COLO668 (cell line): ENCODE data around the gene TIMP3.

ENCODE experiments used
- DNase-seq: peaks from one replicate; lab custom pipeline; 2025; ENCODE audit not compliant: unreplicated experiment; lab: John Stamatoyannopoulos, UW

TIMP3 gene

GRCh38 chr22:32805361-32805881 lies 3.9 kb downstream of the TIMP3 start:
- DNase-seq = no peak

- DNase-seq = no peak
Measured at GRCh38 chr22:32806296-32806695, 4.8 kb downstream of the TIMP3 start.

DNA sequence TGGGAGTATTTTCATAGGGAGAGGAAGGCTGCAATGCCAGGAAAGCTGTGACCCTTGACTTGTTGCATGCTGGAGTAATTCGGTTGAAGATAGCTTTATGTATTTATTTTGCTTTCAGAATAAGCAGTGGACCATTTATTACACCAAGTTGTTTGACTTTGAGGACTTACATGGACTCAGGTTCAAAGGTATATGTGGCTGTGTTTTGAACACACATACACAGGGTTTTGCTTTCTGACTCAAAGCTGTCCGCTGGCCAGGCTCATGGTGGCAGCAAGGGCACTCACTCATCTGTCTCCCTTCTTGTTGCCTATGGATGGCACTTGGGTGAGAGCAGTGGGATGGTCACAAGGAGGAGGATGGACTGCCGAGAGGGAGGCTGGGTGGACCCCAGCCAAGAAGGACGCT lies 6.5 kb downstream of the TIMP3 start:
- no peak for DNase-seq

DNA sequence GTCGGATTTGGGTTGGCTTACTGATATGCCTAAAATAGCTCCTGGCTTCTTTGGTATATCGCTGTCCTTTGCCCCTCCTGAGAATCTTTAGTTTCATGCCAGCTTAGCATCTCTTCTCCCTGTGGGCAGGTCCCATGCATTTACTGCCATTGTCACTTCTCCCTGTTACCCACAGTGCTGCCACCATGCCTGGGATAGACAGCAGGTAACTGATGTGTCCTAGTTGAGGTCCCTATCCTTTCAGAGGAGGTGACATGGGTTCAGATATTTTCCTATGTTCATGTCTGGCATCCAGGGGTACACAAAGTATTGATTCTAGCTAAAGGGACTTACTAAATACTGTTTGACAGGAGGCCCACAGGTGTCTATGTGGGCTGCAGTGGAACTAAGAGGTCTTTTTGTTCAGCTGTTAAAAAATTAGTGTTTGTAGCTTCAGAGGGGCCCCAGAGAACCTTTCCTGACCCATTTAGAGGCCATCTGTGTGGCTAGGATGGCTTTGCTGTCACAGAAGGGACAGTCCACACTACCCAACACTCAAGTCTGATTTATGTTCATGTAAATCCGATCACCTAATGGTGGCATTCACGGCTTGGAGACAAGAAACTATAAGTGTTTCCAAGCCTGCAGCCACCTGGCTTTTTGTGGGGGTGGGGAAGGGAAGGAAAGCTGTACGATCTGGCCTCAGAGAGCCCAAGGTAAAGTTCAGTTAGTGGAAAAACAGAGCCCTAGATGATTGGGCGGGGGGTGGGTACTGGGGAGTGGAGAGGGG lies 8.5 kb downstream of the TIMP3 start:
- no peak for DNase-seq

- DNase-seq = no peak
Measured at GRCh38 chr22:32810555-32811133, 9.1 kb downstream of the TIMP3 start.

GRCh38 chr22:32811788-32812545 lies 10.5 kb downstream of the TIMP3 start:
- DNase-seq = no peak

- no peak for DNase-seq
Measured at GRCh38 chr22:32814285-32814860, 12.9 kb downstream of the TIMP3 start.

DNA sequence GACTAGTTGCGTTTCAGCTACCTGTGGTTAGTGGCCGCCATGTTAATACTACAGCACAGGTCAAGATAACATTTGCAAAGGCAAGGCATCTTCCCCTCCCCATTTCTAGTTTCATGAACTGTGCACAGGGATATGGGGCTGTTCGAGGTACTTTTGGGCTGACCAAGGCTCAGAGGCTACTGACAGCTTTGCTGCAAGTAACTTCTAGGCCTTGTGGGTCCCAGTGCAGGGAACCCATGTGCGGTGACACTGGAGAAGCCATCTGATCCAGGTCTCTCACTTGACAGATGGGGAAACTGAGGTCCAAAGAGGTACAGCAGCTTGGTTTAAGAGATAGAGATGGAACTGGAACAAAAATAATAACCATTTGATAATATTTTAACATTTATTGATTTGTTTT lies 13.6 kb downstream of the TIMP3 start:
- DNase-seq = no peak

- DNase-seq = no peak
Measured at GRCh38 chr22:32815943-32816342, 14.4 kb downstream of the TIMP3 start.

DNA sequence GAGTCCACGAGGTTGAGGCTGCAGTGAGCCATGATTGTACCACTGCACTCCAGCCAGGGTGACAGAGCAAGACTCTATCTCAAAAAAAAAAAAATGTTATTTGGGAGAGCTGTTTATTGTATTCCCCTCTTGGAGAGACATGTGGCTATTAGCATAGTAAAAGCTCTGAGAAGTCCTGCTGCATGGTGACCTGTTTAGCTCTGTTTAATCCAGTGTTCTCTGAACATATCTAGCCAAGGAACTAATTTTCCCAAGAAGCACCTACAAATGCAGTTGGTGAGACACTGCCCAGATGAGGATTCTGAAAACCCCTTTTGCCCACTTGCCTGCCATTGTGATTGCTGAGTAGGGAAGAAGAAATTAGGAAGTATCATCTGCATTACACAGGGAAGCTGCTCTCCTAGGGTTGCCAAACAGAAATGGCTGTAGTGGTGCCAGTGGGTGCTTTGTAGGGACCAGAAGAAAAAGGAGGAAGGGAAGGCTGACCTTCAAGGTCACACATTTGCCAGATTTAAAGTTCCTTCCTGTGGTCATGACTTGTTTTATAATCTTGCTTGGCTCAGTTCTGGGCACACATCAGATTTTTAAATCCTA lies 15.7 kb downstream of the TIMP3 start:
- no peak for DNase-seq

DNA sequence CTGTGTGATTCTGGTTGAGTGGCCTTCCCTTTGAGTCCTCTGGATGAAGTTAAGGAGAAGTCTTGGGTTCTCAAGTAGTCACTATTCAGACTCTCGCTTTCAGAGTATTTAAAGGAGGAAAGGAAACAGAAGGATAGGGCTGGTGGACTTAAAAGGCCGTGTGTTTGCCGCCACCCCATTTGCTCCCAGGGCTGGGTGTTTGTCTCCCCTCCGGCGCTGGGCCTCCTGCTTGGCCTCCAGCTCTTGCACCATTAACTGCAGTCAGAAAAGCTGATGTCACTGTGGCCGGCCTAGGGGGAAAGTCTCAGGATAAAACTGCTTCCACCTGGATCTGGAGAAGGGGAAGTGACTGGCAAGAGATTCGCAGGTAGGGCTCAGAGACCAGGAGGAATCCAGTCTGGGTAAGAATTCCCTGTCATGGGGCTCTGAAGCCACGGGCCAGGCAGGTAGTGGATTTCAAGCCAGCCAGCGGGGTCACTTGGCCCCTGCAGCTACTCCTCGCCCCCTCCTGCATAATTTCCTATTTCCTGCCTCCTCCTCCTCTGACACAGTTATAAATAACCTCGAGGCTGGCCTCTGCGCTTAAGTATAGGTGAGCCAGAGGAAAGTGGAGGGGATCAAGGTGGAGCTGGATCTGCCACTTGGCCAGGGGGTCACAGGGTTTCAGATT lies 17.1 kb downstream of the TIMP3 start:
- DNase-seq = no peak

GRCh38 chr22:32819120-32819519 lies 17.6 kb downstream of the TIMP3 start:
- no peak for DNase-seq

DNA sequence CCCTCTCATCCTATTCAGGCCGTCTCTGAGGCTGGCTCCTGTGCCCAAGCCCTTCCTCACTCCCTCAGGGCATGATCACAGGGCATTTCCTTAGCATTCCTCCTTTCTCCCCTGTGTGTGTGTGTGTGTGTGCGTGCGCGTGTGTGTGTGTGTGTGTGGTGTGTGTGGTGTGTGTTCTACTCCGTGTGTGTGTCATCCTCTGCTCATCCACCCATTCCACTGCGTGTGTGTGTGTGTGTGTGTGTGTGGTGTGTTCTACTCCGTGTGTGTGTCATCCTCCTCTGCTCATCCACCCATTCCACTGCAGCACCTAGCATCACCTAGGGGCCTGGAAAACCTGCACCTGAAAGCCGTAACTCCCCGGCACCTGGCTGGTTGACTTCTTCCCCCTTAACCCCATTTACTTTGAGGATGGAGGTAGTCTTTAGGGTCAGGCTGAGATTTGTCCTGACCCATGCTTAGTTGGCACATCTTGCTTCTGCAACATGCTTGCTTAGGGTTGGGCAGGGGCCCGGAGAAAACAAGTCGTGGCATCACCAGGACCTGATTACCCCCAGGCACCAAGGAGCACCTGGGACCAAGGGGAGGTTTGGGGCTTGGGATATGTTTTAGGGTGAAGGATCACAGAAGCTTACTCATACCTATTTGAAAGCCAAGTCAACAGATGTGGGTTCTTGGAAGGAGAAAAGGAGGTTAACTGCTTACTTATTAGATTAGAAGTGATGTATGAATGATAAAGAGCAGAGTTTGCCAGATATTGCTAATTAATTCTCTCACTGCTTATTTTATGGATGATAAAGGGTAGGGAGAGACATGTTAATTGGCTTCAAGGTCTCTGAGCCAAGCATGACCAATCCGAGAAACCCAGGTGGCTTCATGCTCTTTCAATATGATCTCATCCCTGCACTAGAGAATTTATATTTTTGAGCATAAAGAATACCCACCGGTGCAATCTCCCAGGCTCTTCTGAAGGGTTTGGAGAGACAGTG lies 18.9 kb downstream of the TIMP3 start:
- DNase-seq = no peak

- DNase-seq = no peak
Measured at GRCh38 chr22:32822179-32822877, 20.8 kb downstream of the TIMP3 start.

GRCh38 chr22:32823024-32823730 lies 21.7 kb downstream of the TIMP3 start:
- peak; percentile 36 for DNase-seq

- no peak for DNase-seq
Measured at GRCh38 chr22:32824531-32825312, 23.2 kb downstream of the TIMP3 start.

- DNase-seq = no peak
Measured at GRCh38 chr22:32826537-32826936, 25.0 kb downstream of the TIMP3 start.
